ENCODE results near the gene PAQR8. TPM values are rescaled to one million over a fixed set of nuclear protein-coding genes. Genes with fewer than 3 reads are reported as not detected.

The PAQR8 gene
- total and polyA plus RNA-seq, 2 of the 4 experiments (the other 2 are of a cell fraction), result 1.4 to 1.6 TPM

- intact Hi-C loops (cut with micrococcal nuclease), result no loop called here
- peak; percentile 82 for DNase-seq
- H3K9ac ChIP-seq (ENCODE audit: low read depth, low read length), result no peak overlapping the region
- H3K56ac ChIP-seq (ENCODE audit: extremely low read depth, insufficient read depth, low read length), result no peak overlapping the region
- peak; percentile 76 for ATAC-seq (ENCODE audit: low read depth)
- no peak overlapping the region for H2BK5ac ChIP-seq (ENCODE audit: low read depth, low read length, poor library complexity, severe bottlenecking)
- no peak overlapping the region for H2BK20ac ChIP-seq (ENCODE audit: low read depth, low read length)
- WGBS, 2 experiments (ENCODE audit: extremely low coverage in 2 of 2, insufficient read length in 1 of 2), result no CpG with 5 or more reads among the region's 1 CpG
- peaks cover 5% of the 10 kb centered on the region for H3K4me1 ChIP-seq (ENCODE audit: control insufficient read depth, insufficient read depth, low read length)
- ChIA-PET CTCF (no interaction called here), POLR2A (ENCODE audit: unreplicated experiment) (no interaction called here)
- TF ChIP-seq CTCF (conservative IDR thresholded peaks at IDR 0.05; ENCODE audit: low read depth, low read length), result no peak
- TF ChIP-seq CHD1 (IDR thresholded peaks at IDR 0.05; ENCODE audit: low read depth, low read length), result no peak
- TF ChIP-seq RCOR1 (IDR thresholded peaks at IDR 0.05; ENCODE audit: insufficient replicate concordance, low read length), result peak; percentile 95
- 0 out of 2 replicates have a peak, but pooled peaks have one; percentile 10 for TF ChIP-seq MAFK (IDR thresholded peaks at IDR 0.05; ENCODE audit: low read depth, low read length)
- TF ChIP-seq ELK1 (IDR thresholded peaks at IDR 0.05; ENCODE audit: borderline replicate concordance, low read depth, low read length), result no peak
- TF ChIP-seq SMC3 (IDR thresholded peaks at IDR 0.05; ENCODE audit: low read depth, low read length), result no peak
- 0 out of 2 replicates have a peak, but pooled peaks have one; percentile 21 for TF ChIP-seq FOS (IDR thresholded peaks at IDR 0.05; ENCODE audit: low read depth, low read length)
- no peak for TF ChIP-seq RAD21 (IDR thresholded peaks at IDR 0.05; ENCODE audit: low read length)
- TF ChIP-seq RFX5 (IDR thresholded peaks at IDR 0.05; ENCODE audit: low read depth, low read length), result no peak
- TF ChIP-seq POLR2A (IDR thresholded peaks at IDR 0.05; ENCODE audit: low read depth, low read length), result no peak
- 0 out of 2 replicates have a peak, but pooled peaks have one; percentile 9 for TF ChIP-seq BHLHE40 (IDR thresholded peaks at IDR 0.05; ENCODE audit: low read depth, low read length)
- TF ChIP-seq MAZ (IDR thresholded peaks at IDR 0.05; ENCODE audit: borderline replicate concordance, low read depth, low read length), result no peak
- TF ChIP-seq CEBPB (IDR thresholded peaks at IDR 0.05; ENCODE audit: low read depth, low read length), result peak; percentile 56
- no peak overlapping the region for H3K14ac ChIP-seq (replicated peaks; ENCODE audit: low read depth, low read length)
- H2BK120ac ChIP-seq (ENCODE audit: low read depth, low read length), result no peak overlapping the region
- in situ Hi-C loops (cut with MboI; ENCODE audit: low sequenced_read_pairs), result loop anchor here (10.0 kb wide), 1 partner anchor 228 kb away; no protein-coding TSS in a partner anchor
- H3K4ac ChIP-seq (ENCODE audit: low read depth, low read length), result no peak overlapping the region
- H3K18ac ChIP-seq (ENCODE audit: low read depth, low read length), result no peak overlapping the region
- no peak overlapping the region for H3K27ac ChIP-seq (ENCODE audit: insufficient read depth, low read length)
- H3K27me3 ChIP-seq (ENCODE audit: control insufficient read depth, insufficient read depth, low read length), result no peaks in the 10 kb centered on the region
- no peak overlapping the region for H3K4me3 ChIP-seq (ENCODE audit: insufficient read depth, low read depth, low read length)
- dilution Hi-C loops (cut with HindIII; ENCODE audit: low sequenced_read_pairs, unreplicated experiment), result no loop called here
- peaks cover 8% of the 10 kb centered on the region; the same call in 1 of the 2 replicates for H3K9me1 ChIP-seq (ENCODE audit: insufficient read depth, low read length)
- no peak overlapping the region for H3K23ac ChIP-seq (ENCODE audit: low read depth, low read length)
- H2AK5ac ChIP-seq (ENCODE audit: low read depth, low read length), result no peak overlapping the region
- H4K20me1 ChIP-seq (ENCODE audit: insufficient read depth, low read length), result no peaks in the 10 kb centered on the region
- H3K9me3 ChIP-seq (ENCODE audit: control insufficient read depth, insufficient read depth, low read length), result no peaks in the 10 kb centered on the region
- H4K5ac ChIP-seq (ENCODE audit: low read depth, low read length), result no peak overlapping the region
- H4K91ac ChIP-seq (ENCODE audit: insufficient read depth, low read depth, low read length), result no peak overlapping the region
- no peaks in the 10 kb centered on the region; a peak in 1 of 4 replicates for H3K79me1 ChIP-seq (ENCODE audit: low read depth in 1 of 2, low read length in 2 of 2)
- no peak overlapping the region for H2AFZ ChIP-seq (replicated peaks; ENCODE audit: low read length, poor library complexity)
- no peak overlapping the region for H2AK9ac ChIP-seq (replicated peaks; ENCODE audit: low read depth, low read length, poor library complexity)
- BruUV-seq (replicated peaks), result no TSS peak
- no peaks in the 10 kb centered on the region for H3K36me3 ChIP-seq (ENCODE audit: control insufficient read depth, insufficient read depth, low read length)
- H2BK15ac ChIP-seq (ENCODE audit: low read depth, low read length), result no peak overlapping the region
- H4K8ac ChIP-seq (ENCODE audit: low read depth in 2 of 2, low read length in 2 of 2), result no peak overlapping the region
- H3K4me2 ChIP-seq (ENCODE audit: low read depth, low read length), result no peak overlapping the region
These were observed 31.0 kb downstream of the PAQR8 start for GRCh38 chr6:52392944-52393343.
